KG1 (cell line): ENCODE measurements around the gene ZNF213.
"Not testable (repeated sequence)": the region's sequence is repeated elsewhere in the genome, so short reads cannot be mapped to it uniquely, and the experiment has no call there.

ENCODE experiments used
- DNase-seq: peaks from one replicate; lab custom pipeline; 2025; lab: John Stamatoyannopoulos, UW

The ZNF213 gene

GRCh38 chr16:3170440-3171180 lies 35.8 kb downstream of the ZNF213 start:
- DNase-seq = no peak

- DNase-seq = no peak
Measured at GRCh38 chr16:3171181-3171854, 36.5 kb downstream of the ZNF213 start.

GRCh38 chr16:3171855-3172593 lies 37.2 kb downstream of the ZNF213 start:
- DNase-seq = no peak

GRCh38 chr16:3173892-3174617 lies 39.2 kb downstream of the ZNF213 start:
- DNase-seq = no peak

GRCh38 chr16:3174618-3175148 lies 39.9 kb downstream of the ZNF213 start:
- no peak for DNase-seq

GRCh38 chr16:3175157-3176093 lies 40.6 kb downstream of the ZNF213 start:
- DNase-seq = no peak

- DNase-seq = no peak
Measured at GRCh38 chr16:3179651-3180050, 44.8 kb downstream of the ZNF213 start.

GRCh38 chr16:3180445-3180878 lies 45.6 kb downstream of the ZNF213 start:
- DNase-seq = no peak

- not testable (repeated sequence) for DNase-seq
Measured at GRCh38 chr16:3182293-3182607, 47.4 kb downstream of the ZNF213 start.

- DNase-seq = peak; percentile 35
Measured at GRCh38 chr16:3182608-3183444, 48.0 kb downstream of the ZNF213 start.

- no peak for DNase-seq
Measured at GRCh38 chr16:3183445-3184139, 48.8 kb downstream of the ZNF213 start.

- DNase-seq = no peak
Measured at GRCh38 chr16:3186946-3187690, 52.3 kb downstream of the ZNF213 start.

- DNase-seq = no peak
Measured at GRCh38 chr16:3187798-3188674, 53.2 kb downstream of the ZNF213 start, which contains the start of gene OR1F1. OR1F1 (plus strand) TSS chr16:3188204.

GRCh38 chr16:3188675-3188924 lies 53.8 kb downstream of the ZNF213 start:
- no peak for DNase-seq

GRCh38 chr16:3188925-3189825 lies 54.3 kb downstream of the ZNF213 start:
- no peak for DNase-seq

GRCh38 chr16:3189869-3190268 lies 55.0 kb downstream of the ZNF213 start:
- no peak for DNase-seq

GRCh38 chr16:3190949-3191353 lies 56.1 kb downstream of the ZNF213 start:
- no peak for DNase-seq
